NCI-H2081 treated with DMSO at 0.1 percent for 48 hours (cell line): ENCODE data around the gene GABPB2.
A peak's percentile ranks its signal among the peaks of the same experiment; 100 is the strongest.

ENCODE experiments used
- DNase-seq: peaks from one replicate; lab custom pipeline; 2025; lab: John Stamatoyannopoulos, UW

The GABPB2 gene

GRCh38 chr1:151133018-151133806, 62.7 kb downstream of the GABPB2 start:
- no peak for DNase-seq

DNA sequence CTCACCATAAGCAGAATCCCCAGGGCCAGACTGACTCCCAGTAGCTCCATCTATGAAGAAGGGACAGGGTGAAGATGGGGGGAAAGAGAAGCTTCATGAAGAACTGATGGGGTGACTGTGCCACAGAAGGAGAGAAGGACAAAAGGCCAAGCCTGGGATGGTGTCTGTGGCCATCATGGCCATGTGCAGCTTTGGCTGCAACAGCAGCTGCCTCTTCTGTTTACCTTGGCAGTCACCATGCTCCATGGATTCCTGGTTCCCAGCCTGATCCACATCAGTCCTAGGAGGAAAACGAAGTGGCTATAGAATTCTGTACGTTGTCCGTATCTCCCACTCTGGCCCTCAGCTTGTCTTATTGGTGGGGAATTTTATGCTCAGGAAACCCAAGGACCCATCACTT, 63.8 kb downstream of the GABPB2 start:
- no peak for DNase-seq

- DNase-seq: no peak
These were observed 64.4 kb downstream of the GABPB2 start for GRCh38 chr1:151134991-151135390.

DNA sequence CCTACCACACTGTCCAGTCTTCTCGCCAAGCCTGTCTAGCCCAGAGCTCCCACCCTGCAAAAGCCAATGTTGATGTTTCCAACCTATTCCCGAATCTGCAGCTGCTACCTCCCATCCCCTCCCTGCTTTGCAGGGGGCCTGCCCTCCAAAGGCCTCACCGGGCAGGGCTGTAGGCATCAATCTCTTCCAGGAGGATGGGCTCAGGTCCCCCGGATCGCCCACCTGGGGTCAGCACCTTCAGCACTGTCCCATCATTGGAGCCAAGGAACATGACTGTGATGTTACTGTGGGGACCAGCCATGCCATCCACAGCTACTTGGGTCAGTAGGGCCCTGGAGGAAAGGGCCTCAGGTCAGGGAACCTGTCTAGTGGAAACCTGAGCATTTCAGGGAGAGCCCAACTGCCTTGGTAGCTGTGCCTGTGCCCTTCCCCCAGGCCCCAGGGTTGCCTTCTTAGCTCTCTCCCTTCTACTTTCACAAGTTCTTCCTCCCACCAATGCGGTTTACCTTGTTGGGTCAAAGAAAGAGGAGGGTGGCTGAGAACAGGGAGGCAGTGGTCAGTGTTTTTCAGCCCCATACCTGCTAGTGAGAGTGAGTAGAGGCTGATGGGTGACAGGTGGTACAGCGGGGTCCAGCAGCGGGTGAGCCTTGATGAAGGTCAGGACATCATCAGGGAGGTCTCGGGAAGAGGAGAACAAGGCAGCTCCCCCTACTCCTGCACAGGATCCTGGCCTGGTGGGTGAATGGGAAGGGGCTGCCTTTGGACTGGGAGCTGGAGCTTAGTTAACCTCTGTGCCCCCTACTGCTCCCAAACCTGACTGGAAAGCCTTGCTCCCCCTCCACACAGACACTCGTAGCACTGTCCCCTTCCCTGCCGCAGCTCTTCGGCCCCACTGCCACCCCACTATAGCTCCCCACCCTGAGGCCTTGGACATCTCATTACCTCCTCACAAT, 65.1 kb downstream of the GABPB2 start:
- no peak for DNase-seq

DNA sequence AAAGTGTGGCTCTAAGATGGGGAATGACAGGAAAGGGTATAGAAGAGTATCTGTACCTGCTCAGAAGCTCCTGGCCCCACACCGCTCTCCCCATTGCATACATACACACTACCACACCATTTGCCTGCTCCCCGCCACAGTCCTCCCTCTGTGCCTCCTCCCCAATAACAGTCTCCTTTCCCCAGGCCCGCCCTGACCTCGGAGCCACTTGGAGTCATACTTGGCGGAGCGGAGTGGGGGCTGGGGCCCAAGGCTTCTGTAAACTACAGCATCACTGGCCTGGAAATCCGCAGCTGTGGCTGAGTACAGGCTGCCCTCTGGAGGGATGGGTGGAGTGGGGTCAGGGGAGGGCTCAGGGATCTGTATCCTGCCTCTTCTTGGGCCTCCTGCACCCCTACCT, 67.2 kb downstream of the GABPB2 start:
- no peak for DNase-seq

- no peak for DNase-seq
These were observed 72.0 kb downstream of the GABPB2 start for GRCh38 chr1:151142411-151143056.

DNA sequence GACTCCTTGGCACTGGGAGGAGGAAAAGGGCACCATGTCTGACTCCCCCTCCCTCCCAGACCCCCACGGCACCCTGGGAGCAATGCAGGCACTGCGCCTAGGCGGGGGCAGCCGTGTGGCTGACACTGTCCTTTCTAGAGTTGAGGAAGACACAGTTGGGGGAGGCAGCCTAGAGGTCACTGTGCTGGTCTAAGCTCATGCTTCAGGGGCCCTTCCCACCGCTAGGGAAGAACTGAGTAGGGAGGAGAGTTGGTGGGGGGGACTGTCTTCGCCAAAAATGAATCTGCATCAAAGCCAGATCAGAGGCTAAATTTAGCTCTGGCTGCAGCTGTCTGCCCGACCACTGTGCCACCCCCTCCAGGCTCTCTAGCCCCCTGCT, 72.5 kb downstream of the GABPB2 start:
- no peak for DNase-seq

DNA sequence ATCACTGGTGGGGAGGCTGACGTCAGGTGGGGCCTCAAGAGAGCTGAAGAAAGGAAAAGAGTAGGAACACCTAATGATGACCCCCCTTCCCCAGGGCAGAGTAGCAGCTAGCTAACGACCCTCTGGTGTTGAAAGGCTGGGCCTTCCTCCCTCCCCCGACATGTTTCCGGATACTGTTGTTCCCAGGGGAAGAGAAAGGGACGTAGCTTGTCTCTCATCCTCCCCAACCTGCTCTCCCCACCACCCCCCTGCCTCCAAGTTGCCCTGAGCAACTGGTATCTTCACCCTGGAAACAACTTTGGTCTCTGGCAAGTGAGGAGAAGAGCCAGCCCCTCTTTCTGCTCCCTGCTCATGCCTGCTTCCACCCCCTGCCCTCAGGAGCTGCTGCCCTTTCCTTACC, 73.4 kb downstream of the GABPB2 start:
- no peak for DNase-seq

DNA sequence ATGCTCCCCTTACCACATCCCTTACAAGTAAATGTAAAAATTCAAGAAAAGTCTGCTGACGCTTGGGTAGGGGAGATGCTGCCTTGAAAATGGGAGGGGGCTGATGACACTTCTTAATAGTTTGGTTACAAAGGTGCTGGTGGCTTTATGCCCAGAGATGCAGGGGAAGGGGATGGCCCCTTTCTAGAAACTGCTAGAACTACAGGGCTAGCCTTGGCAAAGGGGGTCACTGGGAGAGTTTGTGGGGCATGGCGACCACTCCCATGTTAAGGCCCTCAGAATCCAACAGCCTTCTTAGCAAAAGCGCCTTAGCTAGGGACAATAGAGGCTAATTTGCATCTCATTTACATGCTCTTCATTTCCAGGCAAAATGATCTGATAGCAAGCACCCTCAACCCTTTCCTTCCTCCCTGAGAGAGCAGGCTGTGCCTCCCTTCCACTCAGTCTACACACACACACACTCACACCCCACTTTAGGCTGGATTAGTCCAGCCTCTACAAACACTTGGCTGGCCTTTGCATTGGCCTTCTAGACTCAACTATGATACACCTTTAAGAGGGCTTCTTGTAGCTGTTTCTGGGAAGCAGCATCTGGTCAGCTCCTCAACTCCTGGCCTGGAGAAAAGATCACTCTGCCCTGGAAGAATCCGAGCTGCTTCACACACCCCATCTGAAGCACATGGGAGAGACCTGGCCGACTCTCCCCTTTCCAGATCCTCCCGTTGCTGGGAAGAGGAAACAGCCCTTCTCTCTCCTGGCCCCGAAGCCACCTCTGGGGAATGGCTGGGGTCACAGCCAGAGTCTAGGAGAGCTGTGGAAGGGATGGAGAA, 74.1 kb downstream of the GABPB2 start:
- DNase-seq: no peak

- no peak for DNase-seq
These were observed 74.9 kb downstream of the GABPB2 start for GRCh38 chr1:151145304-151146071.

DNA sequence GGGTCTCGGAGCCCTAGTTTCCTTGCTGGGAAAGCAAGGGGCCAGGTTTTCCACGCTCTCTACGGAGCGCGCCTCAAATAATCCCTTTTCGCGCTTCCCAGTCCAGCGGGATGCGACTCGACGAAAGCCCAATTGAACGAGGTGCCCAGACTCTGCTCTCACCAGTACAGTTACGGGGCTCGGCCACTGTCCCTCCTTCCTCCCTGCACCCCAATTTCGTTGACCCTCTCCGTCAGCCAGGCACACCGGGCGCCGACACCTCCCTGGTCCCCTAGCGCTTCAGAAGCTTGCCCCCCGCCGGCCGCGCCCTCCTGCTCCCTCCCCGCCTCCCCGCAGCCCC, 75.5 kb downstream of the GABPB2 start:
- DNase-seq: no peak

DNA sequence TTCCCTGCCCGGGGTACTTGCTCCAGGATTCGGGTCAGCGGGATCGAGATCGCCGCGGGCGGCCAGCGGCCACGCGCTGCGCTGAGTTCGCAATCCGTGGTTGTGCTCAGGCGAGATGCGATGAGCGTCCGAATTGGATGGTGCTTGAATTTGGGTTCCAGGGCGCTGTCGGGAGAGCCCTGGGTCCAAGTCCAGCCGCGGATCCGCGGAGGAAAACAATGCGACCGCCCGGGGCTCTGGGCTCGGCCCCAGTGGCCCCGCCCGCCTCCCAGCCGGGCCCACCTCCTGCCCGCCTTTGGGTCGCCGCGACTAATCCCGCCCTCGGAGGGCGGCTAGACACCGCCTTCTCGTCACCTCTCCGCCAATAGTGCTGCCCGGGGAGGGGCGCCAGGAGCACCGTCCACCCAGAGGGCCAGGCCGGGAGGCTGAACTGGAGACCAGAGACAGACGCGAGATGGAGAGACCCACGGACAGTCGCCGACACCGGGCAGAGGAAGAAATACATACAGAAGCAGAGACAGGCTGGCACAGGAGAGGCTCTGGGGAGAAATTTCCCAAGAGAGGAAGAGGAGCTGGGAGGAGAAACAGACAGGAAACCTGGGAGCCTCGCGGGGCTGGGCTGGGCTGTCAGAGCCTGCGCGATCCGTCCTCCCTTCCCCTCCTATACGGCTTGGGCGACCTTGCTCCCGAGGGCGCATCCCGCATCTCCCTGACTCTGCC, 76.0 kb downstream of the GABPB2 start, which contains the start of gene SEMA6C:
Gene SEMA6C (minus strand): TSS at position 220 of the 720 bp plus-strand sequence. CDS start 4,010 bp downstream, outside the sequence.
- DNase-seq: peak; percentile 54

DNA sequence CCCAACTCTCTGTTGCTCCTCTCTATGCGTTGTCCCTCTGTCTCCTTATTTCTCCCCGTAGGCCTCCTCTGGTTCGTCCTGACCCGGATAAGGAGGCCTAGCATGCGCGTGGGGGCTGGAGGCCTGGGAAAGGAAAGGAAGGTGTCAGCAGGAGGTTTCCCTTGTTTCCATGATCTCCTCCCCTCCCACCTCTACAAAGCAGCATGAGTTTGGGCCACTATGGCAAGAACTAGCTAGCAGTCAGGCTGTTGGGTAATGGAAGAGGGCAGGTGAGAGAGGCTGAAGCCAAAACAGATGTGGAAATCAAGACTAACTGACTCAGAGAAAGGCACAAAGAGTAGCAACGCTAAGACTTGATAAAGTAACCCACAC, 76.6 kb downstream of the GABPB2 start:
- no peak for DNase-seq

DNA sequence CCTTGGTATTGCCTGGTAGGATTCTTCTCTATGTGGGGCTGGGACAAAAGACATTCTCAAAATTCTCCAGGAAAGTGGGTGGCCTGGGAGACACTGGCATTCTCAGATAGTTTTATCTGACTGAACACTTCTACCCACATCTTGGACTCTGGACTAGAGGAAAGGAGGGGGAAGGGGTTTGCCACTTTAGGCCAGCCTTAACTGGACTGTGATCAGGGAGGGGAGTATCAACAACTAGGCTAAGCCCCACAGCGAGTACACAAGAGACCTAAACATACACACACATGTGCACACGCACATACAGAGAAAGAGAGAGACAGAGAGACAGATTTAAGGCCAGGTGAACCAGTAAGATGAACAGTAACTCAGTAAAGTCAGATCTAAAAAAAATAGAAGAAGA, 77.1 kb downstream of the GABPB2 start:
- no peak for DNase-seq

GRCh38 chr1:151156515-151156819, 85.9 kb downstream of the GABPB2 start, which contains the start of gene TNFAIP8L2:
Gene TNFAIP8L2, plus strand, starts transcription at chr1:151156649. Its CDS starts 2,049 bp downstream, at chr1:151158698.
- DNase-seq: no peak

- no peak for DNase-seq
These were observed 86.5 kb downstream of the GABPB2 start for GRCh38 chr1:151157067-151157531.

DNA sequence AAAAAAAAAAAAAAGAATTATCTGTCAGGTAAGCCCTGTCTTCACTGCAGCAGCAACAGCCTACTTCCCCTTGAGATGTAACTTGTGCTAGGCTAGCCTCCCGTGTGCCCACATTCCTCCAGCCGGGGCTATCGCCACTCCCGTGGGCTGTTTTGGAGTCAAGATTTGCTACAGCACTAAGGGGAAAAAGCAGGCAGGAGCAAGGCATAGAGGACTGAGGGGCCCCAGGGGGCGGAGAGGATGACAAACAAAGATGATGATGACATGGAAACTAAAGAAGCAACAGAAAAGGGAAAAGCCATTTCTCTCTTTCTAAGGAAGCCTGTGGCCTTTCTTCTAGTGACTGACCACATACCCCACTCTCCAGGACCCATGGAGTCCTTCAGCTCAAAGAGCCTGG, 87.8 kb downstream of the GABPB2 start:
- DNase-seq: no peak

DNA sequence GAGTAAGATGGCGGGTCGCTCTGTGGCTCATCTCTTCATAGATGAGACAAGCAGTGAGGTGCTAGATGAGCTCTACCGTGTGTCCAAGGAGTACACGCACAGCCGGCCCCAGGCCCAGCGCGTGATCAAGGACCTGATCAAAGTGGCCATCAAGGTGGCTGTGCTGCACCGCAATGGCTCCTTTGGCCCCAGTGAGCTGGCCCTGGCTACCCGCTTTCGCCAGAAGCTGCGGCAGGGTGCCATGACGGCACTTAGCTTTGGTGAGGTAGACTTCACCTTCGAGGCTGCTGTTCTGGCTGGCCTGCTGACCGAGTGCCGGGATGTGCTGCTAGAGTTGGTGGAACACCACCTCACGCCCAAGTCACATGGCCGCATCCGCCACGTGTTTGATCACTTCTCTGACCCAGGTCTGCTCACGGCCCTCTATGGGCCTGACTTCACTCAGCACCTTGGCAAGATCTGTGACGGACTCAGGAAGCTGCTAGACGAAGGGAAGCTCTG, 88.2 kb downstream of the GABPB2 start:
- DNase-seq: no peak

- DNase-seq: no peak
These were observed 88.8 kb downstream of the GABPB2 start for GRCh38 chr1:151159373-151159772.

- no peak for DNase-seq
These were observed 94.2 kb downstream of the GABPB2 start for GRCh38 chr1:151164732-151165280.
